Epidermal melanocyte (primary cell): Measurements from ENCODE around the gene ETS1.

Experiments
- DNase-seq: peaks from one replicate; pipeline ENCODE4 v3.0.0; 2011; ENCODE audit warnings: low spot score; ENCODE audit not compliant: insufficient read length

Gene ETS1

DNA sequence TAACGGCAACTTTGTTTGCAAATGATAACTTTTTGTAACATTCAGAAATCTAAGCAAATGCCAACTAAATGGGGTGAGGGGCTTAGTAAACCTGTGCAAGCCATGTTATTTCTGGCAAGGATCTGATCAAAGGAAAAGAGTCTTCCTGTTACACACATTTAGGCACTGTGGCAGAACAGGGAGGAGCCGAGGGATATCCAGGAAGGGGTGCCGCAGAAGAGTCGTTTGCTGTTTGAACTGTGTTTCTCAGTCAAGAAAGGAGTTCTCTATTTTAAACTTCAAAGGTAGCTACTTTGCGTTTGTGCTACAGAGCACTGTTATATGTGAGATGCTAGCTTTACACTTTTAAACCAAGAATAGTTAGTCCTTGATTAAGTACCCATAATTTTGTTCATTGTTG is 175.5 kb downstream of the ETS1 start:
- no peak for DNase-seq

DNA sequence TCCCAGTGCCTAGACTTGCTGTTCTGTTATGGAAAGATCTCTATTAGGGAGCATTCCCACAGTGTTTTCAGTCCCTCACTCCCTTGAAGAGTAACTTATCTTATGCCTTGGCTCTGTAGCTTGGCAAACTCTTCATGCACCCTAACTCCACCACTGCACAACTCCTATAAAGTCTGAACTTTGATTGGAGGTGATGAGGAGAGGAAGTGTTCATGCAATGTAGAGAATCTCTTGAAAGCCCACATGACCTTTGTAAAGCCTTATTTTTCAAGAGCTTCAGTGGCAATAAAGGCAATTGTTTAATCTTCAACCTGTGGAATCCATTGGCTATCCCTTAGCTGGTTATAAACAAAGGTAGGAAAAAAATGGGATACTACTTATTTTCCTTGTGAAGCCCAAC is 176.2 kb downstream of the ETS1 start:
- DNase-seq: no peak

GRCh38 chr11:128409476-128409875 is 177.9 kb downstream of the ETS1 start:
- no peak for DNase-seq
